Measurements from ENCODE around the gene FAM13A.

DNA sequence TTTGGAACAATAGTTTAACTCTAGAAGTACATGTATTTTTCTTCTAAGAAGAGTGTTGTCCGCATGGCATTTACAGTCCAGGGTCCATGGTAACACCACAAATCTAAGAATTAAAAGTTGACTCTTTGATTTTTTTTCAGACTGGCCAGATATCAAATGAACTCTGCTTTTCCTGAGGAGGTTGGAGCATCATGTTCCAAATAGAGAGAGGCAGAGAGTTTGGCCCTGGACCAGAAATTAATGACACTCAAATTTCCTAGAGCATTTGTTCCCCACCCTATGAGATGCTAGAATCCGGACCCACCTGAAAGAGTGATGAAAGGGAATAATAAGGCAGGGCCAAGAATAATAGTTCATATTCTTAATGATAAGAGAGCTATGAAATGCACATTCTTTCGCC lies 312.4 kb downstream of the FAM13A start:
- TF ChIP-seq, protein P1, sequence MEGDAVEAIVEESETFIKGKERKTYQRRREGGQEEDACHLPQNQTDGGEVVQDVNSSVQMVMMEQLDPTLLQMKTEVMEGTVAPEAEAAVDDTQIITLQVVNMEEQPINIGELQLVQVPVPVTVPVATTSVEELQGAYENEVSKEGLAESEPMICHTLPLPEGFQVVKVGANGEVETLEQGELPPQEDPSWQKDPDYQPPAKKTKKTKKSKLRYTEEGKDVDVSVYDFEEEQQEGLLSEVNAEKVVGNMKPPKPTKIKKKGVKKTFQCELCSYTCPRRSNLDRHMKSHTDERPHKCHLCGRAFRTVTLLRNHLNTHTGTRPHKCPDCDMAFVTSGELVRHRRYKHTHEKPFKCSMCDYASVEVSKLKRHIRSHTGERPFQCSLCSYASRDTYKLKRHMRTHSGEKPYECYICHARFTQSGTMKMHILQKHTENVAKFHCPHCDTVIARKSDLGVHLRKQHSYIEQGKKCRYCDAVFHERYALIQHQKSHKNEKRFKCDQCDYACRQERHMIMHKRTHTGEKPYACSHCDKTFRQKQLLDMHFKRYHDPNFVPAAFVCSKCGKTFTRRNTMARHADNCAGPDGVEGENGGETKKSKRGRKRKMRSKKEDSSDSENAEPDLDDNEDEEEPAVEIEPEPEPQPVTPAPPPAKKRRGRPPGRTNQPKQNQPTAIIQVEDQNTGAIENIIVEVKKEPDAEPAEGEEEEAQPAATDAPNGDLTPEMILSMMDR (IDR thresholded peaks at IDR 0.05; ENCODE audit: low read length): no peak
- TF ChIP-seq EZH2 (optimal IDR thresholded peaks at IDR 0.05; ENCODE audit: low read depth, low read length) (no peak), EZH2phosphoT487 (IDR thresholded peaks at IDR 0.05; ENCODE audit: low read length) (no peak)

Measured in MM.1S (cell line).